Raji (cell line): Measurements from ENCODE around the gene TSPOAP1.

Source experiments
- POLR2A ChIP-seq: IDR thresholded peaks from 2 replicates; pipeline ENCODE4 v1.6.1; 2011; ENCODE audit warnings: low read depth, low read length, control low read depth; ENCODE audit not compliant: insufficient read depth

Gene TSPOAP1

GRCh38 chr17:58273453-58274104 lies 55.0 kb downstream of the TSPOAP1 start:
- TF ChIP-seq POLR2A = no peak

GRCh38 chr17:58272367-58273280 lies 56.0 kb downstream of the TSPOAP1 start:
- no peak for TF ChIP-seq POLR2A

GRCh38 chr17:58271216-58271931 lies 57.2 kb downstream of the TSPOAP1 start:
- TF ChIP-seq POLR2A = no peak

- TF ChIP-seq POLR2A = no peak
Measured at GRCh38 chr17:58270476-58271215, 57.9 kb downstream of the TSPOAP1 start.

GRCh38 chr17:58269557-58270291 lies 58.9 kb downstream of the TSPOAP1 start:
- no peak for TF ChIP-seq POLR2A

- TF ChIP-seq POLR2A = no peak
Measured at GRCh38 chr17:58268774-58269556, 59.6 kb downstream of the TSPOAP1 start.

GRCh38 chr17:58268326-58268725 lies 60.3 kb downstream of the TSPOAP1 start:
- no peak for TF ChIP-seq POLR2A

- TF ChIP-seq POLR2A = no peak
Measured at GRCh38 chr17:58267347-58268324, 61.0 kb downstream of the TSPOAP1 start.

- TF ChIP-seq POLR2A = no peak
Measured at GRCh38 chr17:58265902-58266875, 62.4 kb downstream of the TSPOAP1 start.

- no peak for TF ChIP-seq POLR2A
Measured at GRCh38 chr17:58265271-58265670, 63.3 kb downstream of the TSPOAP1 start.

- TF ChIP-seq POLR2A = no peak
Measured at GRCh38 chr17:58264407-58265103, 64.0 kb downstream of the TSPOAP1 start.
